Endothelial cell of umbilical vein (primary cell): ENCODE measurements around the gene CCDC116. TPM values are rescaled to one million over a fixed set of nuclear protein-coding genes. Genes with fewer than 3 reads are reported as not detected.

ENCODE experiments used
- Bru-seq: library from RNA; stranded (reverse); fragments of 400-500 nt; gene quantifications from one replicate; lab custom pipeline; 2021; lab: Mats Ljungman, UMichigan
- BruChase-seq, 2 experiments: library from RNA; stranded (reverse); fragments of 400-500 nt; gene quantifications; one replicate each; lab custom pipeline; 2021; lab: Mats Ljungman, UMichigan
- BruUV-seq: library from RNA; stranded (reverse); fragments of 400-500 nt; replicated peaks from 2 replicates; lab custom pipeline; 2021; lab: Mats Ljungman, UMichigan
- CTCF ChIA-PET: fragments of 300-600, 350-600 bp; sonication (Branson Sonifier 250); formaldehyde crosslinking; loops from one replicate; lab custom pipeline; 2021; ENCODE audit warnings: antibody characterized with exemption, inconsistent platforms; lab: Charles Lee
- POLR2A ChIA-PET: fragments of 300-600, 350-600 bp; sonication (Branson Sonifier 250); formaldehyde crosslinking; loops from one replicate; lab custom pipeline; 2021; ENCODE audit warnings: antibody characterized with exemption, inconsistent platforms; lab: Charles Lee
- DNase-seq: peaks from one replicate; pipeline ENCODE4 v3.0.0-alpha.2; 2011; ENCODE audit warnings: low read depth, low spot score
- FAIRE-seq: peaks from 2 replicates; lab custom pipeline; 2011; peaks lifted over from hg19 to GRCh38; lab: Jason Lieb, UNC
- H2AFZ ChIP-seq: 2 replicates; pipeline ENCODE4 v1.6.0; 2012; ENCODE audit warnings: low read depth, low read length, control low read depth, inconsistent platforms
- H3K27ac ChIP-seq: 2 replicates; pipeline ENCODE4 v1.5.1; 2011; ENCODE audit warnings: low read depth, mild to moderate bottlenecking, control low read depth, low read length, moderate library complexity; ENCODE audit not compliant: insufficient read depth
- H3K27me3 ChIP-seq, 2 experiments: 2 replicates each; pipeline versions ENCODE4 v1.6.0 to v1.6.1; 2011; ENCODE audit warnings: low read length in 2 of 2, mixed read lengths in 1 of 2; ENCODE audit not compliant: control insufficient read depth in 2 of 2, insufficient read depth in 2 of 2
- H3K36me3 ChIP-seq, 2 experiments: 2 replicates in 1 of 2; 3 replicates in 1 of 2; pipeline ENCODE4 v1.5.1; 2011; ENCODE audit warnings: low read length in 2 of 2, mild to moderate bottlenecking in 1 of 2, moderate library complexity in 1 of 2; ENCODE audit not compliant: control insufficient read depth in 2 of 2, insufficient read depth in 2 of 2; ENCODE audit errors: extremely low read depth in 1 of 2
- H3K4me1 ChIP-seq: 3 replicates; pipeline ENCODE4 v1.5.1; 2011; ENCODE audit warnings: mild to moderate bottlenecking, low read length; ENCODE audit not compliant: control insufficient read depth, insufficient read depth; ENCODE audit errors: extremely low read depth
- H3K4me2 ChIP-seq: 2 replicates; pipeline ENCODE4 v1.6.1; 2011; ENCODE audit warnings: low read length, control low read depth, mixed read lengths; ENCODE audit not compliant: insufficient read depth
- H3K4me3 ChIP-seq, 3 experiments: fragments of 200-600 bp in 1 of 3; sonication (generic), shearing (Covaris generic) in 1 of 3; replicated peaks in 1 of 3; 2 replicates each; pipeline ENCODE4 v1.5.1; 2011 to 2016; ENCODE audit warnings: control low read depth in 3 of 3, low read length in 3 of 3, mild to moderate bottlenecking in 2 of 3, inconsistent platforms in 1 of 3, low read depth in 1 of 3, moderate library complexity in 1 of 3; ENCODE audit not compliant: insufficient read depth in 1 of 3
- H3K79me2 ChIP-seq: 2 replicates; pipeline ENCODE4 v1.6.0; 2012; ENCODE audit warnings: low read length, inconsistent platforms; ENCODE audit not compliant: control insufficient read depth, insufficient read depth
- H3K9ac ChIP-seq: replicated peaks from 2 replicates; pipeline ENCODE3; 2011; ENCODE audit warnings: low read length, control low read depth; ENCODE audit not compliant: insufficient read depth; ENCODE audit errors: extremely low read depth
- H3K9me1 ChIP-seq: replicated peaks from 3 replicates; pipeline ENCODE4 v1.6.0; 2011; ENCODE audit warnings: mild to moderate bottlenecking, low read length; ENCODE audit not compliant: control insufficient read depth, insufficient read depth; ENCODE audit errors: extremely low read depth
- H3K9me3 ChIP-seq: replicated peaks from 2 replicates; pipeline ENCODE4 v1.5.1; 2012; ENCODE audit warnings: low read length, inconsistent platforms; ENCODE audit not compliant: control insufficient read depth, insufficient read depth
- H4K20me1 ChIP-seq: replicated peaks from 2 replicates; pipeline ENCODE3; 2011; ENCODE audit warnings: mild to moderate bottlenecking, low read length; ENCODE audit not compliant: control insufficient read depth, insufficient read depth; ENCODE audit errors: extremely low read depth
- EZH2 ChIP-seq: IDR thresholded peaks from 2 replicates; pipeline ENCODE4 v1.6.1; 2012; ENCODE audit warnings: borderline replicate concordance, low read depth, mild to moderate bottlenecking, moderate library complexity, low read length, inconsistent platforms; ENCODE audit not compliant: severe bottlenecking
- FOS ChIP-seq: IDR thresholded peaks from 2 replicates; pipeline ENCODE4 v1.6.1; 2011; ENCODE audit warnings: mild to moderate bottlenecking, low read length, moderate library complexity, borderline replicate concordance; ENCODE audit not compliant: insufficient read depth
- GATA2 ChIP-seq: IDR thresholded peaks from 2 replicates; pipeline ENCODE4 v1.7.0; 2011; ENCODE audit warnings: low read depth, mild to moderate bottlenecking, moderate library complexity, mixed read lengths, low read length; ENCODE audit not compliant: insufficient read length, insufficient read depth
- JUN ChIP-seq: IDR thresholded peaks from 2 replicates; pipeline ENCODE4 v1.6.1; 2011; ENCODE audit warnings: borderline replicate concordance, low read depth; ENCODE audit not compliant: insufficient read length, insufficient read depth
- MYC ChIP-seq: IDR thresholded peaks from one replicate; pipeline ENCODE4 v1.6.1; 2011; ENCODE audit warnings: mild to moderate bottlenecking, low read depth, low read length
- POLR2A ChIP-seq: IDR thresholded peaks from 2 replicates; pipeline ENCODE4 v1.6.1; 2012; ENCODE audit warnings: low read depth, mild to moderate bottlenecking, control low read depth, low read length
- POLR2AphosphoS5 ChIP-seq: IDR thresholded peaks from 2 replicates; pipeline ENCODE4 v1.6.1; 2012; ENCODE audit warnings: low read depth, mild to moderate bottlenecking, control low read depth, low read length, moderate library complexity; ENCODE audit not compliant: insufficient read depth
- dilution Hi-C: fragments of 300-500 bp; cut with MboI; formaldehyde crosslinking; loops from one replicate; pipeline ENCODE4 v1.15.0; 2019; ENCODE audit warnings: low sequenced_read_pairs; ENCODE audit not compliant: extremely low pct_ligation_motif_present
- intact Hi-C: fragments of 100-400 bp; cut with micrococcal nuclease; formaldehyde crosslinking; loops from one replicate; pipeline ENCODE4 v1.10.0; 2022
- long read RNA-seq: library from polyadenylated mRNA; stranded (forward); transcript quantifications from one replicate; pipeline ENCODE4 v2.0.0, GENCODE V29; 2021
- polyA minus RNA-seq, 3 experiments: library from RNA; depleted of rRNA, polyadenylated mRNA; stranded (reverse); fragments of >200 nt; gene quantifications; 1 replicate in 1 of 3; 2 replicates in 2 of 3; pipeline ENCODE4 v1.2.3, GENCODE V29; 2011
- polyA plus RNA-seq, 4 experiments: library from polyadenylated mRNA; depleted of rRNA in 3 of 4; stranded (reverse) in 3 of 4; unstranded in 1 of 4; fragments of >200 nt; gene quantifications; 2 replicates each; pipeline versions ENCODE4 v1.2.1 to v1.2.3, GENCODE V29; 2011 to 2012; ENCODE audit warnings: missing spikeins in 1 of 4
- total RNA-seq: library from RNA; stranded (reverse); gene quantifications from 2 replicates; pipeline ENCODE4 v1.2.3, GENCODE V29; 2021
- TF ChIP-seq, protein P1 (sequence below): IDR thresholded peaks from 2 replicates; pipeline ENCODE4 v1.6.1; 2011; ENCODE audit not compliant: insufficient read depth, insufficient read length
- TF ChIP-seq, protein P2 (sequence below), 2 donors: IDR thresholded peaks; 1 replicate in 1 of 2; 2 replicates in 1 of 2; pipeline ENCODE4 v1.5.1; 2011; ENCODE audit warnings: low read length in 2 of 2, mild to moderate bottlenecking in 2 of 2, moderate library complexity in 2 of 2, control low read depth in 1 of 2, inconsistent platforms in 1 of 2, low read depth in 1 of 2; ENCODE audit not compliant: insufficient read depth in 1 of 2; ENCODE audit errors: extremely low read depth in 1 of 2

CCDC116 gene, protein sequence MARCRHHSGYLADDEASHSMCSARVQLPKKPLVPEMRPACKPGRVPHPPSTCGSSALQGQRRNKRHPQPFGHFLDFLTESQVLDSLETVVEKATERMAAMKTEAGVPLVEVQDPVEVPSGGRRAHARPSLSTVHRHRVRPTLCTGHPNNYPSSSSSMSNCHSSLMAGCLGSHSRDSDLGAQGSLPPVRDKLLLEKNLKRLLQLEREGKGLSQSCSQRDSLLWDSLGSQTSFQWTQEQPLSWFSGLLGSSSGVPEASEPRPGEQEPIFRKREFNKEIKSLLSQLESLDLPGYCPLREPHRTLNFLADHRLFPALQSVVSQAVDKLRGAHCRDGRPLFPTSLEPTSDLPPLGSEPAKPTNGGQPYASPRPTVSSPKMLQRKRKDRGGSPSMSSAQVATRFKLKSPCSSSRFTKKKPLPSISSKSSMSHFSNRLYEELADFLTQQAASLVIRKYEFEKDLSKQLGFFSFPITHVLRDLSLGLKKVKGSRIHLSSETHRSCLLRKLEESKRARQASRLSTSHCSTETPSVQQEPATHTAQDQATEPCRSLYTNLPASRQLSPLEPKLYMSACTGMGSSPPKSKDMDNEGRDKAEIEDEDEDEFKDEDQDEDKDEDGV
- total RNA-seq (0.33 and 0.53 TPM in 2 replicates), polyA plus RNA-seq (0.18 and 0.21 TPM in 2 replicates), polyA minus RNA-seq (0.17 and 0.64 TPM in 2 replicates), Bru-seq, nascent RNA (percentile 22 among the genes with signal in this experiment), BruChase-seq, experiment 1, labeled RNA remaining after a 6-hour chase (percentile 36 among the genes with signal in this experiment), BruChase-seq, experiment 2, labeled RNA remaining after a 2-hour chase (percentile 32 among the genes with signal in this experiment)
- 0.10 TPM in 2 replicates for polyA plus RNA-seq (2011; cell fraction: cytosol; rRNA removed)
- 1.4 and 2.0 TPM in 2 replicates for polyA plus RNA-seq (2011; cell fraction: nucleus; rRNA removed)
- 0.15 and 0.18 TPM in 2 replicates for polyA plus RNA-seq (2012)
- not detected for polyA minus RNA-seq (2011; cell fraction: cytosol; rRNA and poly(A)+ RNA removed)
- polyA minus RNA-seq (2011; cell fraction: nucleus; rRNA and poly(A)+ RNA removed), result 0.43 and 0.77 TPM in 2 replicates
- long read RNA-seq, result 0 reads

DNA sequence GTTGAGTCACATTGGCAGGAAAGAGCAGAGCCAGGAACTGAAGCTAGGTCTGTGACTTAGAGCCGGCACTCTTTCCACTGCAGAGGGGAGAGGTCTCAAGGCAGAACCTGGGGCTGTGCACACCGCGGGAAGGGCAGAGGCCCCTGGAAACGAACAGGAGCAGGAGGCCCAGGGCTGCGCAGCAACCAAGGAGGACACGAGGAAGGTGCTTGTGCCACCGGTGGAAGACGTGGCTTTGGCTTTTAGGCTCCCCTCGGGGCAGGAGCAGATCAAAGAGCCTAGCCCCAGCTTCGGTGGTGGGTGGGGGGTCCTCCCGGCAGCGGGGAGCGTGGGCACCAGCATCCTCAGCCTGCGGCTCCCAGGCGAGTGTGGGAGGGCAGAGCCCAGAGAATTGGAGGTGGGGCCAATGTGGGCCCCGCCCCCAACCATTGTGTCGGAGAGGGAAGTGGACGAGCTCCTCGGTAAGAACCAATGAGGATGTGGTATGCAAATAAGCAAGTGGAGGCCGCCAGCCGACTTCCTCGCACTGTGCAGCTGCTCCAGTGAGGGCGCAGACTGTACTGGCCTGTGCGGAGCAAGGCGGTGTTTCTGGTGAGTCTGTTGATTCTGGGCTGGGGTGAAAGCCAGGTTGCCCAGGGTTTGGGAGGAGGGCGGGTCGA is at the start of gene CCDC116:
Gene CCDC116, plus strand, starts transcription at position 524 of the 659 bp plus-strand sequence. CDS start 422 bp downstream, outside the sequence.
- H3K4me2 ChIP-seq, result no peak within 1 kb of the TSS
- CTCF ChIA-PET, result interaction anchor here (2.8 kb wide), 1 partner anchor 10 kb away, joined by 11 read pairs; the partner anchor contains the start of gene SDF2L1
- no peaks in the 10 kb centered on the region for H3K9me3 ChIP-seq
- no peaks in the 10 kb centered on the region for H3K27me3 ChIP-seq
- intact Hi-C loops (no loop called here), dilution Hi-C loops (no loop called here)
- no TSS peak for BruUV-seq
- no peak within 1 kb of the TSS for H3K27ac ChIP-seq
- H3K4me1 ChIP-seq, result no peaks in the 10 kb centered on the region
- H3K36me3 ChIP-seq, result no peaks in the 10 kb centered on the region
- TF ChIP-seq POLR2A, result no peak
- no peak for TF ChIP-seq JUN
- TF ChIP-seq EZH2, result no peak
- TF ChIP-seq FOS, result no peak
- TF ChIP-seq, protein P1, sequence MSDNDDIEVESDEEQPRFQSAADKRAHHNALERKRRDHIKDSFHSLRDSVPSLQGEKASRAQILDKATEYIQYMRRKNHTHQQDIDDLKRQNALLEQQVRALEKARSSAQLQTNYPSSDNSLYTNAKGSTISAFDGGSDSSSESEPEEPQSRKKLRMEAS, result no peak
- TF ChIP-seq GATA2, result no peak
- TF ChIP-seq, protein P2, sequence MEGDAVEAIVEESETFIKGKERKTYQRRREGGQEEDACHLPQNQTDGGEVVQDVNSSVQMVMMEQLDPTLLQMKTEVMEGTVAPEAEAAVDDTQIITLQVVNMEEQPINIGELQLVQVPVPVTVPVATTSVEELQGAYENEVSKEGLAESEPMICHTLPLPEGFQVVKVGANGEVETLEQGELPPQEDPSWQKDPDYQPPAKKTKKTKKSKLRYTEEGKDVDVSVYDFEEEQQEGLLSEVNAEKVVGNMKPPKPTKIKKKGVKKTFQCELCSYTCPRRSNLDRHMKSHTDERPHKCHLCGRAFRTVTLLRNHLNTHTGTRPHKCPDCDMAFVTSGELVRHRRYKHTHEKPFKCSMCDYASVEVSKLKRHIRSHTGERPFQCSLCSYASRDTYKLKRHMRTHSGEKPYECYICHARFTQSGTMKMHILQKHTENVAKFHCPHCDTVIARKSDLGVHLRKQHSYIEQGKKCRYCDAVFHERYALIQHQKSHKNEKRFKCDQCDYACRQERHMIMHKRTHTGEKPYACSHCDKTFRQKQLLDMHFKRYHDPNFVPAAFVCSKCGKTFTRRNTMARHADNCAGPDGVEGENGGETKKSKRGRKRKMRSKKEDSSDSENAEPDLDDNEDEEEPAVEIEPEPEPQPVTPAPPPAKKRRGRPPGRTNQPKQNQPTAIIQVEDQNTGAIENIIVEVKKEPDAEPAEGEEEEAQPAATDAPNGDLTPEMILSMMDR (IDR thresholded peaks at IDR 0.05; ENCODE audit: extremely low read depth in 1 of 2, insufficient read depth in 1 of 2, low read depth in 1 of 2, low read length in 2 of 2), result no peak
- TF ChIP-seq POLR2AphosphoS5, result no peak
- no peak for TF ChIP-seq MYC
- no peak within 1 kb of the TSS for H2AFZ ChIP-seq
- DNase-seq (no peak), FAIRE-seq (no peak)
- H3K4me3 ChIP-seq, result no peak within 1 kb of the TSS
- no peaks in the 10 kb centered on the region for H4K20me1 ChIP-seq
- POLR2A ChIA-PET, result no interaction called here
- peaks cover 19% of the 10 kb centered on the region for H3K79me2 ChIP-seq
- no peak within 1 kb of the TSS for H3K9ac ChIP-seq
- no peaks in the 10 kb centered on the region for H3K9me1 ChIP-seq
